NCI-H2081 treated with DMSO at 0.1 percent for 48 hours (cell line): ENCODE measurements around the gene ROBO1.

ENCODE experiments used
- DNase-seq: peaks from one replicate; lab custom pipeline; 2025; lab: John Stamatoyannopoulos, UW

Gene ROBO1

DNA sequence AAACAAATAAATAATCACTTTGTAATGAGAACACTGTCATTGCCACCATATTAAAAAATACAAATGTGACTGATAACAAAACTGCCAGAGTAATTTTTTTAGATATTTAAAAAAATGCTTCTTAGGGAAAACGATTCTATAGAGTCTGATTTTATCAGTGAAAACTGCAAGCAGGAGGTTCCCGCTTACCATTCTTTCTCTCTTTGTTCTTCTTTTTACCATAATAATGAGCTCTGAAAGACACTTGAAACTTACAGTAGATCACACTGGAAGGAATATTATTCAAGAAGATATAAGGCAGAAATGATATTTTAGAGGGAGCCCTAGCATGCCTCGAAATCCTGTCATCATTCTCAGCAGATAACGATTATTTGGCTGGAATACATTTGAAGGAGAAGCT, 701.3 kb downstream of the ROBO1 start:
- DNase-seq, result no peak

- DNase-seq, result no peak
These were observed 704.2 kb downstream of the ROBO1 start for GRCh38 chr3:79063624-79064023.

DNA sequence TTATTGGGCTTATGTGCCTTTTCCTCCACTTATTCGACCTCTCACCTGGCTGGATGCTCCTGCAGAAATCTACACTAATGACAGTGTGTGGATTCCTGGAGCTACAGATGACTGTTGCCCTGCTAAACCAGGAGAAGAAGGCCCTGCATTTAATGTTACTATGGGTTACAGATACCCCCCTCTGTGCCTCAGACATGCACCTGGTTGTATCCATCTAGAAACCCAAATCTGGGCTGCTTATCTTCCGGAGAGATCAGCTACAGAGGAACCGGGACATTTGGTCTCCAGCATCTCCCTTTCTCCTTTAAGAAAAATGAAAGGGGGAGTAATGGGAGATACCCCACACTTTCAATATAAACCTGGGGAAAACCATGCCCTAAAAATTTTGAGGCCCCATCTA, 710.0 kb downstream of the ROBO1 start:
- no peak for DNase-seq

GRCh38 chr3:79056498-79056897, 711.3 kb downstream of the ROBO1 start:
- DNase-seq, result no peak

- DNase-seq, result no peak
These were observed 715.6 kb downstream of the ROBO1 start for GRCh38 chr3:79052054-79052681.

GRCh38 chr3:79047581-79047980, 720.2 kb downstream of the ROBO1 start:
- DNase-seq, result no peak

DNA sequence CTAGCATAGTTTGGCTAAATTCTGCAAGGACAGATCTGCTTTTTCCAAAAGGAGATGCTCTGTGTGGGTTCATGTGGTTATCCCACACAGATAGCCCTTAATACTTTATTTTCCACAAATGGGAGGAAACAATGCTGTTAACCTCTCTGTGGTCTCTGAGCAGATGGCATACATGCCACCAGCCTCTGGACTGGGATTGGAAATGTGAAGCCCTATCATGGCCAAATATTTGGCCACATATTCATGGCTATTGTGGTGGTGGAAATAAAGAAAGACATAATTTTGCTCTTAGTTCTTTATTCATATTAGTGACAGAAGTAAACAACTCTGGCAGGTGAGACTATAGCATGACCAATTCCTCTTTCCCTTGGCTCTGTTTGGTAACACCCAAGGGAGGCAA, 726.2 kb downstream of the ROBO1 start:
- DNase-seq, result no peak

- DNase-seq, result no peak
These were observed 727.1 kb downstream of the ROBO1 start for GRCh38 chr3:79040701-79041100.

DNA sequence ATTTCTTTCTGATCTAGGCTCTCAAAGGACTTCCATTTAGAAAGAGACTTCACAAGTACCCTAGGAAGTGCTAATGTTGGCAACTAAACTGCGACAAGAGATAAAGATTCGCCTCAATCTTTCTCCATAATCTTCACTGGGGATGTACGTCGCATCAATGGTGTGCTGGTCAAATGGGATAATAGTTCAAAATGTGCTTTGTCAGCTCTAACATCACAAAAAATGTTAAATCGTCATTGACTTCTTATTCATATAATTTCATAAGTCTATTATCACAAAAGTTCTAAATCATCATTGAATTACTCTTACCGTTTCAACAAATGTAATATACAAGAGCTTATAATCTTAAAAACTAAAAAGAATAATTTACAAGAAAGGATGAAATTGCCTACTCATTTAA, 727.7 kb downstream of the ROBO1 start:
- no peak for DNase-seq

- no peak for DNase-seq
These were observed 728.6 kb downstream of the ROBO1 start for GRCh38 chr3:79039192-79039591.

DNA sequence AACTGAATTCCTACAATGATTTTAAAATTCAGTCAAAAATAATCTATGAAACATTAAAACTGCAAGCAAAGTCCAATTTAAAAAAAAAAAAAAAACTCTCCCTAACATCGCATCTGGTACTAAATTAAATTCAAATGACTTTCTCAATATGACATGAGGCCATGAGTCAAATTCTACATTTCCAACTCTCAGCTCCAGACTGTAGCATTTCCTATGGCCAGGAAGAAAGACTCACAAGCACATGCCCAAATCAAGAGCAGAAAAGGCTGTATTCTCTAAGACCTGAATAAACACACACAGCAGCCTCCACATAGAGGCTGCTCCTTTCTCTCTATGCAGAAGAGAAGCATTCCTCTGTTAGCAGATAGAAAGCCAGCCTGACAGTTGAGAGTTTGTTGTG, 729.2 kb downstream of the ROBO1 start:
- DNase-seq, result no peak

DNA sequence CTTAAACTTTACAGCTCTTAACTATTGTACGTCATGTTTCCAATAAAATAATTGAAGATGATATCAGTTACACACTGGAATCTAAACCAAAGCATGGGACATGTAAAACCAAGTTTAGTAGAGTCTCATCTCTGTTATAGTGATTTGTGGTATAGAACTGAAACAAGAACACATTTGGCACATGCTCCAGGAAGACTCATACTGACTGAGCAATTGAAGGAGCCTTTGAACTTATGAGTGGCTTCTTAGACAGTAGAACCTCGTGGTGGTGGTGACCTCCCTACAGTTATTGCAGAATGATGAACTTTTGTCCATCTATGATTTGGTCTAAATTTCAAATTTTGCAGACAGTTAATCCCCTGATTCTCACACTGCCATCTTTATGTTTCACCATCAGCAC, 729.7 kb downstream of the ROBO1 start:
- DNase-seq, result no peak

- peak; percentile 62 for DNase-seq
These were observed 735.0 kb downstream of the ROBO1 start for GRCh38 chr3:79032686-79033318.

- no peak for DNase-seq
These were observed 737.6 kb downstream of the ROBO1 start for GRCh38 chr3:79030157-79030556.

GRCh38 chr3:79028916-79029315, 738.9 kb downstream of the ROBO1 start:
- DNase-seq, result no peak

- DNase-seq, result peak; percentile 52
These were observed 740.2 kb downstream of the ROBO1 start for GRCh38 chr3:79027593-79027992.

DNA sequence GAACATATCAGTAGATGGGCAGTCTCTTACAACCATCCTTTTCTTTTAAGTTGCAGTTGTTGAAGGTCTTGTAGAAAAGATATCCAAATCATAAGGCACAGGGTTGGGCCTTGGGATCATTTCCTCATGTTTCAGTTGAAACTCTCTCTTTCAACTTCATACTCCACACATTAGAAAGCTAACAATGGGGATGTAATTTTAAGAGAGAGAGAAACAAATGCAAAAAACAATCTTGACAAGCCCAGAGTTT, 747.9 kb downstream of the ROBO1 start:
- DNase-seq, result no peak

DNA sequence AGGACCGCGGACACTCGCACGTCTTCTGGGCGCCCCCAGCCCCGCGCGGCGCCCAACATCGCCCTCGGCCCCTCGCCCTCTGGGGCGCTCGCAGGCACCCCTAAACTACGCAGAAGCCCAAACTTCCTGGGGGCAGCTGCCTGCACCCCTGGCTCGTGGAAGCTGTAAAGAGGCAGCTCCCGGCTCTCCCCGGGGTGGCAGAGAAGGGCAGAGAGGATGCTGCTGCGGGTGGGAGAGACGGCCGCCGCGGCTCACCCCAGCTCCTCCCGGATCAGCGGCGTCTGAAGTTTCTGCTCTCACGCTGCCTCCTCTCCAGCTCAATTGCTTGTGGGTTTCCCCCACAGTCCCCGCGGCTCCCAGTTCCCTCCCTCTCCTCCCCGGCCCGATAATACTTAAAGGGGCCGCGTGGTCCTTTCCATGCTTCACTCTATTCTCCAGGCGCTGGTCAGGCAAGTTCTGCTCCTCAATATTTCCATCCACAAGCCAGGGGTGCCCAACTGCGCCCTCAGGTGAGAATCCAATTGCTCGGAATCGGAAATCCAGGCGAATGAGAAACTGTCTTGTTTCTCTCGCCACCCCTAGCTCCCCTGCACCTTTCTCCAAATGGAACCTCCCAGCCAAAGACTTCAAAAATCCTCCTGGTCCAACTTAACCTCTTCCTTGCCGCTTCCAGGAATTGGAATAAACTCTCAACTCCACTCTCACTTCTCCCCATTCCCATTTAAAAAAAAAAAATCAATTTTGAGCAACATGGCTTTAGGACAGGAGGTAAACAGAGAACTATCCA, 748.5 kb downstream of the ROBO1 start:
- DNase-seq, result peak; percentile 55

- no peak for DNase-seq
These were observed 749.1 kb downstream of the ROBO1 start for GRCh38 chr3:79018671-79019136.

DNA sequence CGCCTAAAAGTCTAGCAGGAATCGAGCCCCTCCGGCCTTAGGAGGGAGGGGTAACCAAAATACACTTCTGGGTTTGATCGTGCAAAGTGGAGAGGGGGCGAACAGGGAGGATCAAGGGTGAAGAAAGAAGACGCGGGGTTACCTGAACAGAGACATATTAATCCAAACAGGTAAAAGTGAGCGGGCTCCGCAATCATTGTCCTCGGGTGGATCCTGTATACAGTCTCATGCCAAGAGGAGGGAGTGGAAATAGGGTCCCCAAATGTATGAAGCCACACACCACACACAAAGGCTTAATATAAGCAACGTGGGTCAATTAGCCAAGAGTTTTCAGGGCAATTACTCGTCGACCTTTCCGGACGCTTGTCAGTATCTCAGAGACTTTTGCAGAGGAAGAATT, 749.5 kb downstream of the ROBO1 start:
- DNase-seq, result no peak

DNA sequence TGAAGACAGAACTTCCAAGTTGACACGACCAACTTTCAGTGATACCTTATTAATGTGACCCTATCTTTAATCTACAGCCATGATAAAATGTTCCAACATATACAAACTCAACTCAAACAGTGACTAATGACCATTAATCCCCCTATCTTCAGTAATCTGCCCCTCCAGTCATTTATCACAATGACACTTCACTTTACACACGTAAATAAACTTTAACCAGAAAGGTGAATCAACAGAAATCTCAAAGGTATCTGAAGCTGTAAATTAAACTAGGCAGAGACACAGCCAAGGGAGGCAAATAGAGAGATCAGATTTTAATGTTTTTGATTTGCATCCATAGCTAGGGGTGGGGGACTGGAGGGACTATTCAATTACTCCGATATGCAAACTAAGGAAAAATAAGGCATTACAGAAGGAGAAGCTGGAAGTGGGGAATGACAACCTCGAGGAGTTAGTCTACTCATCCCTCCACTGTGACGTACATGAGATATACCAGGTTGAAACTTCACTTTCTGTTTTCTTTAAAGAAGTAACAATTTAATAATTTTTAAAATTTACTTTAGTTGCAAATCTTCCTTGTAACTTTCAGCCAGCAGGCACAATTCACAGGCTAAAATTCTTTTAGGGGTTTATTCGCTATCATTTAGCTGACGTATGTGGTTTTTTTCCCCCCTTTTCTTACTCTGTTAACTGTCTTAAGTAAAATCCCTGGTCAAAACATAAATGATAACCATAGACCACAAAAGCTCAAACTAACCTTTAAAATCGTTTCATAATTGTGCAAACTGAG, 751.0 kb downstream of the ROBO1 start:
- no peak for DNase-seq

DNA sequence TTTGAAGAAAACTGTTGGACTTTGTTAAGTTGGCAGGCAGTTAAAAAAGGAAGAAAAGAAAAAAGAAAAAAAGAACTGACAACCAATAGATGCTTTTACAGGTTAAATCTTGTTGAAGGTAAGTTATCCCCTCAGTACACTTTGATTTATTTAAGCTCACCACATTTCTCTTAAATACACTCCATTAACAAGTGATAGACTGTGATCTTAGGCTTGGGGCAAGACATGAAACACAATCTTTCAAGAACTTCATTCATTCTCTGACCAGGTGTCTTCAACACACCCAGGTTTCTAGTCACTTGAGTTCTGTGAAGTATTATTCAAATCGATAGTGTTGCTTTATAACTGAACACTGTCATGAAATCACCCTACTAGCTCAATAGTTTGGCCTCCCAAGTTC, 751.9 kb downstream of the ROBO1 start:
- DNase-seq, result no peak

DNA sequence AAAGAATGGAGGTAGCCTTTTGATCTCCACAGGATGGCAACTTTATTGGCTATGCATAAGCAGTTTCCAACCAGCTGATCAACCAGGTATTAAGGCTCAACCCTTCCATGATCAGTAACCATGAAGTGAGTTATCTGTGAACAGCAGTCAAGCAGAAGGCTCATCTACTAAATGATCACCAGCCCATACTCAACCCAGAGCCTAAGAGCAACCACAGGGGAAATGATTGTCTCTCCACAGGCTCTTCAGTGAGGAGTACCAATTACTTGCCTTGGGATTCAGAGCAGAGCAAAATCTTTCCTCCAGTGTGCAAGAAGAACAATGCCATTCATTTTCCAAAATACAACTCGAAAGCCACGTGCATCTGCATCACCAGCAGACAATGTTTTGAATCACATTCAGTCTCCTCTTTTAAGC, 754.8 kb downstream of the ROBO1 start:
- DNase-seq, result no peak
